HEK293T (cell line): Measurements from ENCODE around the gene ZC3H6.
"Not testable (repeated sequence)": the region's sequence is repeated elsewhere in the genome, so short reads cannot be mapped to it uniquely, and the experiment has no call there.

Source experiments
- CTBP1 ChIP-seq: fragments of 450-650 bp; IDR thresholded peaks from 2 replicates; pipeline ENCODE4 v1.6.1; 2016; ENCODE audit warnings: borderline replicate concordance
- ELF4 ChIP-seq: fragments of 450-650 bp; IDR thresholded peaks from 2 replicates; pipeline ENCODE4 v1.6.1; 2017; ENCODE audit warnings: antibody characterized with exemption
- FOXA1 ChIP-seq: fragments of 450-650 bp; IDR thresholded peaks from 2 replicates; pipeline ENCODE4 v1.6.1; 2016; ENCODE audit warnings: mild to moderate bottlenecking
- FOXK2 ChIP-seq: fragments of 450-650 bp; IDR thresholded peaks from 2 replicates; pipeline ENCODE4 v1.6.1; 2016; ENCODE audit warnings: mild to moderate bottlenecking
- FOXM1 ChIP-seq: fragments of 450-650 bp; IDR thresholded peaks from 2 replicates; pipeline ENCODE4 v1.6.1; 2017; ENCODE audit warnings: mild to moderate bottlenecking, borderline replicate concordance
- HDGF ChIP-seq: fragments of 450-650 bp; IDR thresholded peaks from 2 replicates; pipeline ENCODE4 v1.6.1; 2017; ENCODE audit warnings: antibody characterized with exemption, borderline replicate concordance
- LEF1 ChIP-seq: fragments of 450-650 bp; IDR thresholded peaks from 2 replicates; pipeline ENCODE4 v1.6.1; 2017; ENCODE audit warnings: mild to moderate bottlenecking, borderline replicate concordance
- SP1 ChIP-seq: fragments of 450-650 bp; IDR thresholded peaks from 2 replicates; pipeline ENCODE4 v1.6.1; 2017
- SUZ12 ChIP-seq: fragments of 450-650 bp; IDR thresholded peaks from 2 replicates; pipeline ENCODE4 v1.6.1; 2016; ENCODE audit warnings: mild to moderate bottlenecking

DNA sequence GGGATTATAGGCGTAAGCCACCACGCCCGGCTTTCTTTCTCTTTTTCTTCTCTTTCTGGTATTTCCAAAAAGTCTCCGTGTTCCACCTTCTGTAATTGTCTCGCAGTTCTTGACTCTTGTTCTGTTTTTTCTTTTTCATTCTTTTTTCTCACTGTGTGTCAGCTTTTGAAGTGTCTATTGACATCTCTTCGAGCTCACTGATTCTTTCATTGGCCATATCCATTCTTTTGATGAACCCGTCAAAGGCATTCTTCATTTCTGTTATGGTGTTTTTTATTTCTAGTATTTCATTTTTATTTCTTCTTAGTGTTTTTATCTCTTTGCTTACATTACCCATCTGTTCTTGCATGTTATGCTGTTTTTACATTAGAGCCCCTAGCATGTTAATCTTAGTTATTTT is 84.7 kb downstream of the ZC3H6 start:
- TF ChIP-seq FOXM1, SP1, FOXK2, SUZ12, LEF1, ELF4, CTBP1, FOXA1, HDGF: not testable (repeated sequence)
